Neural cell (in vitro differentiated cells): ENCODE results near the gene MYOD1. TPM values are rescaled to one million over a fixed set of nuclear protein-coding genes. Genes with fewer than 3 reads are reported as not detected.

Experiments used
- H2AFZ ChIP-seq: fragments of 200-600, 300-800 bp; sonication (generic), shearing (Covaris generic); 2 replicates; pipeline ENCODE4 v1.6.0; 2014; ENCODE audit warnings: low read depth, mild to moderate bottlenecking, antibody characterized with exemption, low read length, moderate library complexity
- H3F3A ChIP-seq: fragments of 200-600 bp; shearing (Covaris generic); 2 replicates; pipeline ENCODE4 v1.6.1; 2016; ENCODE audit warnings: mild to moderate bottlenecking, moderate library complexity, mixed read lengths, antibody characterized with exemption, low read length; ENCODE audit not compliant: insufficient read depth, poor library complexity, severe bottlenecking
- H3K27ac ChIP-seq: fragments of 200-600, 300-800 bp; sonication (generic), shearing (Covaris generic); 2 replicates; pipeline ENCODE4 v1.5.1; 2014; ENCODE audit warnings: mild to moderate bottlenecking, low read length, moderate library complexity
- H3K27me3 ChIP-seq: fragments of 300-800, 200-600 bp; sonication (generic), shearing (Covaris generic); 2 replicates; pipeline ENCODE4 v1.6.0; 2014; ENCODE audit warnings: mild to moderate bottlenecking, low read depth, low read length, moderate library complexity; ENCODE audit not compliant: insufficient read depth
- H3K36me3 ChIP-seq: fragments of 300-800, 200-600 bp; sonication (generic), shearing (Covaris generic); 2 replicates; pipeline ENCODE4 v1.5.1; 2014; ENCODE audit warnings: mild to moderate bottlenecking, antibody characterized with exemption, low read length, moderate library complexity; ENCODE audit not compliant: insufficient read depth
- H3K4me2 ChIP-seq: fragments of 300-800, 200-600 bp; sonication (generic), shearing (Covaris generic); 2 replicates; pipeline ENCODE4 v1.6.0; 2014; ENCODE audit warnings: mild to moderate bottlenecking, low read length
- H3K4me3 ChIP-seq: fragments of 300-800, 200-600 bp; sonication (generic), shearing (Covaris generic); 2 replicates; pipeline ENCODE4 v1.5.1; 2014; ENCODE audit warnings: mild to moderate bottlenecking, low read length, moderate library complexity
- H3K79me2 ChIP-seq: fragments of 200-600 bp; shearing (Covaris generic); replicated peaks from 2 replicates; pipeline ENCODE4 v1.6.0; 2014; ENCODE audit warnings: mild to moderate bottlenecking, low read length, moderate library complexity; ENCODE audit not compliant: insufficient read depth
- H3K9ac ChIP-seq: fragments of 300-800, 200-600 bp; sonication (generic), shearing (Covaris generic); 2 replicates; pipeline ENCODE4 v1.6.1; 2016; ENCODE audit warnings: mild to moderate bottlenecking, low read length, mixed read lengths
- H3K9me2 ChIP-seq: fragments of 200-600 bp; shearing (Covaris generic); 2 replicates; pipeline ENCODE4 v1.6.1; 2016; ENCODE audit warnings: mild to moderate bottlenecking, low read length, mixed read lengths; ENCODE audit not compliant: insufficient read depth
- H3K9me3 ChIP-seq: fragments of 200-600, 300-800 bp; sonication (generic), shearing (Covaris generic); 2 replicates; pipeline ENCODE4 v1.6.1; 2016; ENCODE audit warnings: mild to moderate bottlenecking, mixed run types, low read length, moderate library complexity, mixed read lengths
- H4K20me1 ChIP-seq: fragments of 200-600 bp; shearing (Covaris generic); 2 replicates; pipeline ENCODE4 v1.6.1; 2016; ENCODE audit warnings: mild to moderate bottlenecking, mixed run types; ENCODE audit not compliant: insufficient read depth
- CTCF ChIP-seq: fragments of 450-650 bp; IDR thresholded peaks from 2 replicates; pipeline ENCODE4 v1.5.1; 2014; ENCODE audit warnings: antibody characterized with exemption, mild to moderate bottlenecking, moderate library complexity; ENCODE audit not compliant: poor library complexity, severe bottlenecking
- EZH2 ChIP-seq: fragments of 200-600, 300-800 bp; shearing (Covaris generic), sonication (generic); IDR thresholded peaks from 2 replicates; pipeline ENCODE4 v1.6.1; 2014; ENCODE audit warnings: antibody characterized with exemption, low read length, borderline replicate concordance, mild to moderate bottlenecking; ENCODE audit not compliant: insufficient read depth, poor library complexity, severe bottlenecking
- MXI1 ChIP-seq: fragments of 450-650 bp; conservative IDR thresholded peaks from 2 replicates; pipeline ENCODE4 v1.6.1; 2014; ENCODE audit warnings: antibody characterized with exemption, mild to moderate bottlenecking; ENCODE audit not compliant: poor library complexity, severe bottlenecking
- POLR2AphosphoS5 ChIP-seq: IDR thresholded peaks from 2 replicates; pipeline ENCODE4 v1.6.1; 2012
- REST ChIP-seq: IDR thresholded peaks from 2 replicates; pipeline ENCODE4 v1.6.1; 2012; ENCODE audit warnings: borderline replicate concordance
- TAF1 ChIP-seq: IDR thresholded peaks from 2 replicates; pipeline ENCODE4 v1.6.1; 2012; ENCODE audit warnings: low read depth
- polyA minus RNA-seq: library from RNA; depleted of rRNA, polyadenylated mRNA; stranded (reverse); fragments of >200 nt; gene quantifications from 2 replicates; pipeline ENCODE4 v1.2.3, GENCODE V29; 2014
- polyA plus RNA-seq: library from polyadenylated mRNA; depleted of rRNA; stranded (reverse); fragments of >200 nt; gene quantifications from 2 replicates; pipeline ENCODE4 v1.2.3, GENCODE V29; 2014

The MYOD1 gene
- not detected in 2 replicates for polyA plus RNA-seq
- not detected in 2 replicates for polyA minus RNA-seq

DNA sequence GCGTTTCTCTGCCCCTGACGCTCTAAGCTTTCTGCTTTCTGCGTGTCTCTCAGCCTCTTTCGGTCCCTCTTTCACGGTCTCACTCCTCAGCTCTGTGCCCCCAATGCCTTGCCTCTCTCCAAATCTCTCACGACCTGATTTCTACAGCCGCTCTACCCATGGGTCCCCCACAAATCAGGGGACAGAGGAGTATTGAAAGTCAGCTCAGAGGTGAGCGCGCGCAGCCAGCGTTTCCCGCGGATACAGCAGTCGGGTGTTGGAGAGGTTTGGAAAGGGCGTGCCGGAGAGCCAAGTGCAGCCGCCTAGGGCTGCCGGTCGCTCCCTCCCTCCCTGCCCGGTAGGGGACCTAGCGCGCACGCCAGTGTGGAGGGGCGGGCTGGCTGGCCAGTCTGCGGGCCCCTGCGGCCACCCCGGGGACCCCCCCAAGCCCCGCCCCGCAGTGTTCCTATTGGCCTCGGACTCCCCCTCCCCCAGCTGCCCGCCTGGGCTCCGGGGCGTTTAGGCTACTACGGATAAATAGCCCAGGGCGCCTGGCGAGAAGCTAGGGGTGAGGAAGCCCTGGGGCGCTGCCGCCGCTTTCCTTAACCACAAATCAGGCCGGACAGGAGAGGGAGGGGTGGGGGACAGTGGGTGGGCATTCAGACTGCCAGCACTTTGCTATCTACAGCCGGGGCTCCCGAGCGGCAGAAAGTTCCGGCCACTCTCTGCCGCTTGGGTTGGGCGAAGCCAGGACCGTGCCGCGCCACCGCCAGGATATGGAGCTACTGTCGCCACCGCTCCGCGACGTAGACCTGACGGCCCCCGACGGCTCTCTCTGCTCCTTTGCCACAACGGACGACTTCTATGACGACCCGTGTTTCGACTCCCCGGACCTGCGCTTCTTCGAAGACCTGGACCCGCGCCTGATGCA, at the start of gene MYOD1:
Gene MYOD1 (plus strand): TSS at position 544 of the 910 bp plus-strand sequence. CDS start 212 bp downstream, at position 756.
- Histone ChIP-seq H3K27me3 (peaks cover 88% of the 10 kb centered on the region), H3K9me3 (no peaks in the 10 kb centered on the region), H3K27ac (no peak within 1 kb of the TSS), H3K4me2 (no peak within 1 kb of the TSS), H3K4me3 (peak within 1 kb of the TSS; percentile 58), H4K20me1 (no peaks in the 10 kb centered on the region), H2AFZ (no peak within 1 kb of the TSS), H3K9ac (no peak within 1 kb of the TSS), H3K79me2 (no peaks in the 10 kb centered on the region), H3F3A (no peaks in the 10 kb centered on the region), H3K36me3 (no peaks in the 10 kb centered on the region), H3K9me2 (no peaks in the 10 kb centered on the region)
- TF ChIP-seq REST: no peak
- TF ChIP-seq EZH2: peak; percentile 43
- no peak for TF ChIP-seq TAF1

GRCh38 chr11:17672469-17672868, 46.9 kb upstream of the MYOD1 start:
- Histone ChIP-seq H3K9me3 (peaks cover 6% of the 10 kb centered on the region), H3K36me3 (no peaks in the 10 kb centered on the region), H3K9ac (no peak overlapping the region), H2AFZ (no peak overlapping the region), H3F3A (no peaks in the 10 kb centered on the region), H3K4me3 (no peak overlapping the region), H3K27me3 (no peaks in the 10 kb centered on the region), H3K27ac (no peak overlapping the region), H3K4me2 (no peak overlapping the region), H3K79me2 (no peaks in the 10 kb centered on the region), H3K9me2 (no peaks in the 10 kb centered on the region), H4K20me1 (no peaks in the 10 kb centered on the region)
- no peak for TF ChIP-seq CTCF
- TF ChIP-seq POLR2AphosphoS5: no peak
- TF ChIP-seq MXI1: no peak
- no peak for TF ChIP-seq REST
